Nephron (organoid): ENCODE measurements around the gene OR2F2.

ENCODE experiments used
- H3K27ac Mint-ChIP-seq, 3 experiments: 2 replicates each; pipeline ENCODE4 v1.8.0; 2020; ENCODE audit warnings: mixed read lengths in 3 of 3, mild to moderate bottlenecking in 2 of 3, moderate library complexity in 1 of 3
- H3K27me3 Mint-ChIP-seq: 2 replicates; pipeline ENCODE4 v1.8.0; 2021; ENCODE audit warnings: low read depth, mild to moderate bottlenecking, moderate library complexity, mixed read lengths
- H3K36me3 Mint-ChIP-seq: 2 replicates; pipeline ENCODE4 v1.8.0; 2020; ENCODE audit warnings: low read depth, mixed read lengths
- H3K4me1 Mint-ChIP-seq: 2 replicates; pipeline ENCODE4 v1.8.0; 2020; ENCODE audit warnings: mixed read lengths
- H3K4me3 Mint-ChIP-seq, 3 experiments: 2 replicates each; pipeline ENCODE4 v1.8.0; 2020; ENCODE audit warnings: mild to moderate bottlenecking in 3 of 3, mixed read lengths in 3 of 3, moderate library complexity in 2 of 3
- H3K9me3 Mint-ChIP-seq: 2 replicates; pipeline ENCODE4 v1.8.0; 2020; ENCODE audit warnings: mixed read lengths
- TF ChIP-seq, protein P1 (sequence below), 3 experiments: fragments of 200-600 bp; sonication (generic); IDR thresholded peaks; one replicate each; pipeline ENCODE4 v1.5.0; 2021; ENCODE audit warnings: antibody characterized with exemption in 3 of 3; ENCODE audit not compliant: unreplicated experiment in 3 of 3

OR2F2 gene

GRCh38 chr7:143891457-143891856 is 43.6 kb upstream of the OR2F2 start:
- H3K27ac Mint-ChIP-seq: no peak overlapping the region
- peaks cover 6% of the 10 kb centered on the region for H3K4me1 Mint-ChIP-seq
- TF ChIP-seq, protein P1, sequence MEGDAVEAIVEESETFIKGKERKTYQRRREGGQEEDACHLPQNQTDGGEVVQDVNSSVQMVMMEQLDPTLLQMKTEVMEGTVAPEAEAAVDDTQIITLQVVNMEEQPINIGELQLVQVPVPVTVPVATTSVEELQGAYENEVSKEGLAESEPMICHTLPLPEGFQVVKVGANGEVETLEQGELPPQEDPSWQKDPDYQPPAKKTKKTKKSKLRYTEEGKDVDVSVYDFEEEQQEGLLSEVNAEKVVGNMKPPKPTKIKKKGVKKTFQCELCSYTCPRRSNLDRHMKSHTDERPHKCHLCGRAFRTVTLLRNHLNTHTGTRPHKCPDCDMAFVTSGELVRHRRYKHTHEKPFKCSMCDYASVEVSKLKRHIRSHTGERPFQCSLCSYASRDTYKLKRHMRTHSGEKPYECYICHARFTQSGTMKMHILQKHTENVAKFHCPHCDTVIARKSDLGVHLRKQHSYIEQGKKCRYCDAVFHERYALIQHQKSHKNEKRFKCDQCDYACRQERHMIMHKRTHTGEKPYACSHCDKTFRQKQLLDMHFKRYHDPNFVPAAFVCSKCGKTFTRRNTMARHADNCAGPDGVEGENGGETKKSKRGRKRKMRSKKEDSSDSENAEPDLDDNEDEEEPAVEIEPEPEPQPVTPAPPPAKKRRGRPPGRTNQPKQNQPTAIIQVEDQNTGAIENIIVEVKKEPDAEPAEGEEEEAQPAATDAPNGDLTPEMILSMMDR (IDR thresholded peaks at IDR 0.05; ENCODE audit: unreplicated experiment in 3 of 3): no peak
- H3K9me3 Mint-ChIP-seq: peaks cover 40% of the 10 kb centered on the region
- H3K4me3 Mint-ChIP-seq: no peak overlapping the region
- H3K36me3 Mint-ChIP-seq: peaks cover 59% of the 10 kb centered on the region
- H3K27me3 Mint-ChIP-seq: no peaks in the 10 kb centered on the region

DNA sequence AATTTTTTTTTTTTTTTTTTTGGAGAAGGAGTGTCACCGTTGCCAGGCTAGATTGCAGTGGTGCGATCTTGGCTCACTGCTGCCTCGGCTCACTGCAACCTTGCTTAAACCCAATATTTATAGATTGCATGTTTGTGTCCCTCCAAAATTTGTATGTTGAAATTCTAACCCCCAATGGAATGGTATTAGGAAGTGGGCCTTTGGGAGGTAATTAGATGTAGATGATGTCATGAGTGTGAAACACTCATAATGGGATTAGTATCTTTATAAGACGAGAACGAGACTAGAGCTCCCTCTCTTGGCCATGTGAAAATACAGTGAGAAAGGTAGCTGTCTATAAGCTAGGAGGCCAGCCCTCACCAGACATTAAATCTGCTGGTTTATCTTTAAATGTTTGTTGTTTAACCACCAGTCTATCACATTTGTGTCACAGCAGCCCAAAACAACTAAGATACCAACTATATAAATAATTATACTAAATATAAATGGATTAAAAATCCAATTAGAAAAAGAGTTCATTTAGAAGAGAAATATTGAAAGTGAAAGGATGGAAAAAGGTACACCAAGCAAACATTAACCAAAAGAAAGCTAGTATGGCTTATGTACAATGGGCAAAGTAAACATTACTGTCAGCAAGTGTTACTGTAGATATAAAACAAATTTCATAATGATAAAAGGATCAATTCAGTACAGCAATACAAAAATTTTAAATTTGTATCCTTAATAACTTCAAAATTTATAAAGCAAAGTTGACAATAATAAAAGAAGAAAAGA is 42.3 kb upstream of the OR2F2 start:
- TF ChIP-seq, protein P1 (IDR thresholded peaks at IDR 0.05; ENCODE audit: unreplicated experiment in 3 of 3): no peak
- Mint-ChIP-seq H3K27me3 (no peaks in the 10 kb centered on the region), H3K4me3 (no peak overlapping the region), H3K4me1 (no peaks in the 10 kb centered on the region), H3K36me3 (peaks cover 59% of the 10 kb centered on the region), H3K27ac (no peak overlapping the region), H3K9me3 (peaks cover 40% of the 10 kb centered on the region)

DNA sequence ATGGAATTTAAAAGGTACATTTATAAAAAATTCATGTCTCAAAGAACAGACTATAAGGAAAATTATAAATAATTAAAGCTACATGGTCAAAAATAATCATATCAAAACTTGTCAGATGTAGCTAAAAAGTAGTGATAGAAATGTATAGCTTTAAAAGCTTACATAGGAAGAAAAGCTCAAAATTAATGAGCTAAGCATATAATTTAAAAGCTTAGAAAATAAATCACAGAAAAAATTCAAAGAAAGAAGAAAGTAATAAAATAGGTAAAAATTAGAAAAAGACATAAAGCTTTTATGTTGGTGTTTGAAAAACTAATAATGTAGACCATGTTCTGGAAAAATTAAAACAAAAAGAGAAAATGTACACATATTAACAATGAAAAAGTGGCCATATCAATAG is 38.4 kb upstream of the OR2F2 start:
- Mint-ChIP-seq H3K4me3 (no peak overlapping the region), H3K9me3 (peaks cover 11% of the 10 kb centered on the region), H3K36me3 (peaks cover 28% of the 10 kb centered on the region), H3K27ac (no peak overlapping the region), H3K27me3 (no peaks in the 10 kb centered on the region), H3K4me1 (peaks cover 26% of the 10 kb centered on the region)
- TF ChIP-seq, protein P1 (IDR thresholded peaks at IDR 0.05; ENCODE audit: unreplicated experiment in 3 of 3): no peak

DNA sequence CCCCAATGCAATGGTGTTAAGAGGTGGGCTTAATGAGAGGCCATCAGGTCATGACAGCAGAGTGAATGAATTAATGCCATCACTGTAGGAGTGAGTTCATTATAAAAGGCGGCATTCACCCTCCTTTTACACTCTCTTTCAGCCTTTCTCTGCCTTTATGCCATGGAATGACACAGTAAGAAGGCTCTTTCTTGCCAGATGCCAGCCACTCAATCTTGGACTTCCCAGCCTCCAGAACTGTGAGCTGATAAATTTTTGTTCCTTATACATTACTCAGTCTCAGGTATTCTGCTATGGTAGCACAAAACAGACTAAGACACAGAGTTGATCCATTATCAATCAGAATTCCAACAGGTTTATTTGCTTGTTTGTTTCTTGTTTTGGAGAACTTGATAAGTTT is 36.2 kb upstream of the OR2F2 start:
- Mint-ChIP-seq H3K4me1 (peaks cover 37% of the 10 kb centered on the region), H3K27me3 (no peaks in the 10 kb centered on the region), H3K4me3 (peak overlapping the region in 1 of 3 experiments; percentile 97), H3K9me3 (peaks cover 3% of the 10 kb centered on the region), H3K36me3 (peaks cover 14% of the 10 kb centered on the region), H3K27ac (no peak overlapping the region)
- TF ChIP-seq, protein P1 (IDR thresholded peaks at IDR 0.05; ENCODE audit: unreplicated experiment in 3 of 3): no peak

- Mint-ChIP-seq H3K4me3 (peak overlapping the region; percentile 91 to 97 (median 92)), H3K27me3 (no peaks in the 10 kb centered on the region)
Measured at GRCh38 chr7:143900230-143900766, 34.7 kb upstream of the OR2F2 start.

More at GRCh38 chr7:143900230-143900766, 34.7 kb upstream of the OR2F2 start:
- H3K36me3 Mint-ChIP-seq: peaks cover 5% of the 10 kb centered on the region
- H3K9me3 Mint-ChIP-seq: no peaks in the 10 kb centered on the region
- H3K27ac Mint-ChIP-seq: peak overlapping the region; percentile 94 to 99 (median 97)
- TF ChIP-seq, protein P1 (IDR thresholded peaks at IDR 0.05; ENCODE audit: unreplicated experiment in 3 of 3): no peak
- H3K4me1 Mint-ChIP-seq: peaks cover 51% of the 10 kb centered on the region
